GM18517 (cell line): ENCODE results near the gene DPF3.

Experiments used
- ATAC-seq: cut with Tn5 transposase; IDR thresholded peaks from one replicate; pipeline ENCODE4 v1.9.1; 2021; ENCODE audit warnings: mild to moderate bottlenecking, moderate library complexity; ENCODE audit not compliant: unreplicated experiment

The DPF3 gene

DNA sequence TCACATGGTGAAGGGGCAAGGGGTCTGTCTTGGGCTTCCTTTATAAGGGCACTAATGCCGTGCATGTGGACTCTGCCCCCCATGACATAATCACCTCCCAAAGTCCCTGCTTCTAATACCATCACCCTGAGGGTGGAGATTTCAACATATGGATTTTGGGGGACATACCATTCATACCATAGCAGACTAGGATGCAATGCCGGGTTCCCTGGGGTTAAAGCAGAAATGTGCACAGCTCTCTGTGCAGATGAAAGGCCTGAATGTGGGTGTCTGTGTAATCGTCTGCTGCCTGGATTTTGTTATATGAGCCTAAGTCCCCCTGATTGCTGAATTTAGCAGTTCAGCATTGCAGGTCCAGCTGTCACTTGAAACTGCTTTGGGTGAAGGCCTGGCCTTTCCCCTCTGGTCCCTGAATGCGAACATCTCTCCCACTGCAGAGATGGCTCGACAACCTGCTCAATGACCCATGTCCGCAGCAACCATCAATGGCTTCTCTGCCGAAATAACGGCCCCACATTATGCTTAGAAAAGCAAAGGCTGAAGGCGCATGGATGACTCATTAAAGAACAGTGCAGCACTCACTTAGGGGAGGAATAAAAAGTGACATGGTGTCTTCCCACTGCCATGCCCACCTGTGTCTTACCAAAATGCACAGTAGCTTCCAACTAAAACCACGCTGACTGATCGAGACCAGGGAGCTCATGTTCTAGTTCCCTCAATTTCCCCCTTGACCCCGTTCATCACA is 286.3 kb downstream of the DPF3 start:
- ATAC-seq, result no peak

- ATAC-seq, result no peak
These were observed 287.0 kb downstream of the DPF3 start for GRCh38 chr14:72606879-72607278.

DNA sequence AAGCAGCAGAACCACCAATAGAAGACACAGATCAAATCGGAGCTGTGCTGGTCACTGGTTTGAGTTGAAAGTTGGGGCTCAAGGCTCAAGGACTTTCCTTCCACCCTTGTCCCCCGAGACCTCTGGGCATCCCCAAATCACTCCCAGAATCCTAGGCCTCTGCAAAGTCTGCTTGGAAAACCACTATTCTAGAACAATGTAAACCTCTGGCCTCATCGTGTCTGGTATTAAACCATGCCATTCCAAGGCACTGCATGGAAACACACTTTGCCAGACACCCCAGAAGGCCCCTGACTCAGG is 288.0 kb downstream of the DPF3 start:
- ATAC-seq, result no peak

DNA sequence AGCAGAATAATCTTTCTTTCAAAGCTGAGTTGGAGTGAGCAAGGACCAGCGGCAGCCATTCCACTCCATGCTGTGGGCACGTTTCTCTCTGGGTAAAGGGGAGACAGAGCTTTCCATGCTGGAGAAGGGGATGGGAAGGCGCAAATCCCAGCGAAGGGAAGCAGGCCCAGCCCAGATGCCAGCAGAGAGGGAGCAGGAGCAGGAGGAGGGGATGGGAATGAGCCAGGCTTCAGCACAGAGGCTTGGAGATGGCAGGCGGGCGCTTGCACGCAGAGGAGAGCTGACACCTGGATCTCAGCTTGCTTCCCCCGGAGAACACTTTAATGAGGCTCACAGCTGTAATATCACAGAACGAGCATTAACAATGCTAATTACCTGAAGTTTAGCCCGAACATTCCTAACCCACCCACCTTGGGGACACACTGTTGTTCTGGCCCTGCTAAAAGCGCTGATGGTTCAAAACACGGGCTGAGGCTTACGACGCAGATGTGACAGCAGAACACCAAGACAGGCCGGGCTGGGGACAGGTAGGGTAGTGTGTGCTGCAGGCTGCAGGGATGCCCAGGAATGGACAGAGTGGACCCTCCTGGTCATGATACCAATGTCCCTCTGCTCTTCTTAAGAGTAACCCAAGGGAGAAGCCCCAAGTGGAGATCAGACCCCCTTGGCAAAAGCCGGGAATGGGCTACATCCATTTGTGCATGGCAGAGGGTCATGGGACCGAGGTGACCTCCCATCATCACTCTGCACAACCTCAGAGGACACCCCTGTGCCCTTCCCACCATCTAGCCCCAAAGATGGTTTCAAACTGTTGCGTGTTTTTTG is 288.6 kb downstream of the DPF3 start:
- no peak for ATAC-seq

- no peak for ATAC-seq
These were observed 289.8 kb downstream of the DPF3 start for GRCh38 chr14:72604133-72604532.

GRCh38 chr14:72603639-72604038 is 290.3 kb downstream of the DPF3 start:
- ATAC-seq, result no peak

DNA sequence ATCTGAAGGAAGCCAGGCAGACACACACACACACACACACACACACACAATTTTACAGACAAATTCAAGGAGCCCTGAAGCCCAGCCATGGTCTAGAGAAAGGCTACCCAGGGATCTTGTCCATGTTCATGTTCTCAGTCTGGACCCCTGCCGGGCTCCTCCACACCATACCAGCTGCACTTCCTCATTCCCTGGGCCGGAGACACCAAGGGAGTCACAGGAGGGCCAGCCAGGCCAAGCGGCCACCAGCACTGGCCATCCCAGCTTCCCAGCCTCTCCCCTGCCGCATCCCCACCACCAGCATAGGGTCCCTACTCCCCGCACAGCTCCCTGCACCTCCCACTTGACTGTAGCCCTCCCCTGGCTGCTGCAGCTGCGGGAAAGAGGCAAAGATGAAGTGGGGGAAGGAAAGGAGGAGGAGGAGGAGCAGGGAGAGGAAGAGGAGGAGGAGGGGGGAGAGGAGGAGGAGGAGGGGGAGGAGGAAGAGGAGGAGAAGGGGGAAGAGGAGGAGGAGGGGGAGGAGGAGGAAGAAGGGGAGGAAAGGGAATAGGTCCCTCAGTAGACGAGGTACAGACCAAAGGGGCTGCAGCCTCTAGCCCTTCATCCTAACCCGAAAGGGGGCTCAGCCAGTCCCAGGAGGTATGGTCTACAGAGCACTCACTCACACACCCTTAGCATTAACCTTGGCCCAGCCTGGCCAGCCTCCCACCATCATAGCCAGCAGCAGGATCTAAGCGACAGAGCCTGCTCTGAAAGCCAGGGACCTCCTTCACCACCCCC is 293.2 kb downstream of the DPF3 start:
- ATAC-seq, result no peak

DNA sequence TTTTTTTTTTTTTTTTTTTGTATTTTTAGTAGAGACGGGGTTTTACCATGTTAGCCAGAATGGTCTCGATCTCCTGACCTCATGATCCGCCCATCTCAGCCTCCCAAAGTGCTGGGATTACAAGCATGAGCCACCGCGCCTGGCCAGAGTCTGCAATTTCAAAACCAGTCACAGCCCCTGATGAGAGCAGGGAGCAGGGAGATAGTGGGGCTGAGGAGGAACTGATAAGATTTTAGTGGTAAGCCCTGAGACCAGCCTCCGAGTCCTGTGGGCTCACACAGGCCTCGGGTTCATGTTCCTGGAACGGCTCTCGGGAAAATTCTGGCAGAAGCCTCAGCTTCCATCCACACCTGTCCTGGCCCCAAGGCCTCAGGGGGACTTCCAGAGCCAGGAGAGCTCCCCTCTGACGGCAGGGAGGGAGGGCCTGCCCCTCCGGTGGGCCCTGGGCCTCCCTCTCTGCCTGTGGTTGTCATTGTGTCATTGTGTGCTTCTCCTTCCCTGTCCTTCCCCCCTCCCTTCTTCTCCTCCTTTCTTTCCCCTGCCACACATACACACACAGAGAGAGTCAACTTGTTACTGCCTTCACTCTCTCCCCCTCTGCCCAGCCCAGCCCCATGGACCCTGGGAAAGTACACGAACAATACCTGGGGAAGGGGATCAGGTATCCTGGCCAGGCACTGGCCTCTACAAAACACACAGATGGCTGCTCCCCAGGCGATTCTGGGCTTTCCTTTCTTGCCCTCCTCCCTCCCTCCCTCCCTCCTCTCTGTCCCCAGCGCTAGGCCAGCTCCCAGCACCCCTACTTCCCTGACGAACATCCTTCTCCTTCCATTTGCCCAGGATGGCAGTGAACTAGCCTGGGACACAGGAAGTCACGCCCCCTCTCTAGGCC is 294.1 kb downstream of the DPF3 start:
- ATAC-seq, result no peak

- ATAC-seq, result no peak
These were observed 295.6 kb downstream of the DPF3 start for GRCh38 chr14:72598306-72598705.

DNA sequence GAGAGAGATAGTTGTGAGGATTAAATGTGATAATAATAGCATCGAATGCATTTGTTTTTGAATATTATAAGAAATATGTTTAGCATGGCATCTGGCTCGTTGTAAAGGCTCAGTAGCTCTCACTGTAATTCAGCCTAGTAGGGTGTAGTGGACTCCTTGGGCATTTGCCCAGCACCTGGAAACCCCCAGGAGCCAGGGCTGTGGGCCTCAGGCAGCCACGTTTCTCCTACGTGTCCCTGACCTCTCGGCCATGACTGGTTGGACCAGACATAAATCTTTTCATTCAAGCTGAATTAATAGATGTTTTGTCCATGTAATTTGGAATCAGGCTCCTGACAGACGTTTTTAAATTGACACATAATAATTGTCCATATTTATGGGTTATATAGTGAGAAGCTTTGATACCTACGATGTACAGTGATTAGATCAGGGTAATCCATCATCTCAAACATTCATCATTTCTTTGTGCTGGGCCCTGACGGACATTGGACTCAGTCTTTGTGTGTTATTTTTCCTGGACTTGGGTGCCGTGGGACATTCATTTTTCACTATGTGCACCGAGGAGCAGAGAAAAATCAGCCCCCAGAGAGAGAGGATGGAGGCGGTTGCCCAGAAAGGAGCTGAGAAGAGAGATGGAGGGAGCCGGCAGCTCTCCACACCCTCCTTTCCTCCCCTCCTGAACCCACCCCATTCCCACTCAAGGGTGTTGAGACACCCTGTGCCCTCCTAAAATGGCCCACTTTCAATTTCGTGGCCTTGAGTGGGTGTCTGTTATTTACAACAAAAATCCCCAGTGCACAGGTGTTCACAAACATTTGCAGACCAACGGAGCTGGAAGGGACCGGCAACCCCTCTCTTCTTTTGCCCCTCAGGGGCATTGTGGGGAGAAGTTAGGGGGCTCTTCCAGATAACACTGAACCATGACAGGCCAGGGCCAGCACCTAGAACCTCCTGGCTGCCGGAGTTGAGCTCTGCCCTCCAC is 296.4 kb downstream of the DPF3 start:
- ATAC-seq, result no peak

- ATAC-seq, result no peak
These were observed 298.6 kb downstream of the DPF3 start for GRCh38 chr14:72595152-72595862.

- no peak for ATAC-seq
These were observed 299.6 kb downstream of the DPF3 start for GRCh38 chr14:72594099-72594901.

GRCh38 chr14:72591391-72591790 is 302.5 kb downstream of the DPF3 start:
- no peak for ATAC-seq

DNA sequence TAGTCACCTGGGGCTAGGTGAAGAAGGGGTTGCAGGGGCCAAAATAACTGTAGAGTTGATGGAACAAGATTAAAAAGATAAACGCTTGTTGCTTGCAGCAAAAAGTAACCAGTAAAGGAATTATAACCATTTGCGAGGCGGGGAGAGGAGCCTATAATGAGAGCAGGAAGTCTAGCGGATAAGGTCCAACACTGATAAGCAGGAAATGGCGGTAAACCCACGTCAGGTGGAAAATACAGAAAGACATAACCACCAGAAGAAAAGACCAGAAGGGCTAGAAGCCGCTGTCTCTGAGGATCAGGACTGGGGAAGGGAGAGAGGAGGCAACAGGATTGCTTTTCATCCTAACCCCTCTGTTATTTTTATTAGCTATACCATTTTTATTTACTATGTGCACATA is 303.3 kb downstream of the DPF3 start:
- ATAC-seq, result no peak

- no peak for ATAC-seq
These were observed 304.2 kb downstream of the DPF3 start for GRCh38 chr14:72589652-72590051.

- ATAC-seq, result no peak
These were observed 305.4 kb downstream of the DPF3 start for GRCh38 chr14:72588521-72588920.

- no peak for ATAC-seq
These were observed 310.3 kb downstream of the DPF3 start for GRCh38 chr14:72583316-72584272.
